ENCODE measurements around the gene HK1.
A peak's percentile ranks its signal among the peaks of the same experiment; 100 is the strongest.

- TF ChIP-seq, protein P1, sequence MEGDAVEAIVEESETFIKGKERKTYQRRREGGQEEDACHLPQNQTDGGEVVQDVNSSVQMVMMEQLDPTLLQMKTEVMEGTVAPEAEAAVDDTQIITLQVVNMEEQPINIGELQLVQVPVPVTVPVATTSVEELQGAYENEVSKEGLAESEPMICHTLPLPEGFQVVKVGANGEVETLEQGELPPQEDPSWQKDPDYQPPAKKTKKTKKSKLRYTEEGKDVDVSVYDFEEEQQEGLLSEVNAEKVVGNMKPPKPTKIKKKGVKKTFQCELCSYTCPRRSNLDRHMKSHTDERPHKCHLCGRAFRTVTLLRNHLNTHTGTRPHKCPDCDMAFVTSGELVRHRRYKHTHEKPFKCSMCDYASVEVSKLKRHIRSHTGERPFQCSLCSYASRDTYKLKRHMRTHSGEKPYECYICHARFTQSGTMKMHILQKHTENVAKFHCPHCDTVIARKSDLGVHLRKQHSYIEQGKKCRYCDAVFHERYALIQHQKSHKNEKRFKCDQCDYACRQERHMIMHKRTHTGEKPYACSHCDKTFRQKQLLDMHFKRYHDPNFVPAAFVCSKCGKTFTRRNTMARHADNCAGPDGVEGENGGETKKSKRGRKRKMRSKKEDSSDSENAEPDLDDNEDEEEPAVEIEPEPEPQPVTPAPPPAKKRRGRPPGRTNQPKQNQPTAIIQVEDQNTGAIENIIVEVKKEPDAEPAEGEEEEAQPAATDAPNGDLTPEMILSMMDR (IDR thresholded peaks at IDR 0.05): no peak
- no peak for TF ChIP-seq EP300 (IDR thresholded peaks at IDR 0.05)
- no peak for TF ChIP-seq POLR2A (IDR thresholded peaks at IDR 0.05)
- TF ChIP-seq POLR2AphosphoS5 (IDR thresholded peaks at IDR 0.05): peak; percentile 82
Observed at GRCh38 chr10:69403519-69403918, 125.2 kb downstream of the HK1 start.

Measured in gastroesophageal sphincter (tissue), 3 donors.